ENCODE results near the gene ZNF182. TPM values are rescaled to one million over a fixed set of nuclear protein-coding genes. Genes with fewer than 3 reads are reported as not detected.

Gene ZNF182
- total and polyA plus RNA-seq, 9 of the 15 experiments (the other 6 are each of a cell fraction or from before 2014, with no cell fraction given), result 0.59 to 5.0 (median 3.9) TPM

DNA sequence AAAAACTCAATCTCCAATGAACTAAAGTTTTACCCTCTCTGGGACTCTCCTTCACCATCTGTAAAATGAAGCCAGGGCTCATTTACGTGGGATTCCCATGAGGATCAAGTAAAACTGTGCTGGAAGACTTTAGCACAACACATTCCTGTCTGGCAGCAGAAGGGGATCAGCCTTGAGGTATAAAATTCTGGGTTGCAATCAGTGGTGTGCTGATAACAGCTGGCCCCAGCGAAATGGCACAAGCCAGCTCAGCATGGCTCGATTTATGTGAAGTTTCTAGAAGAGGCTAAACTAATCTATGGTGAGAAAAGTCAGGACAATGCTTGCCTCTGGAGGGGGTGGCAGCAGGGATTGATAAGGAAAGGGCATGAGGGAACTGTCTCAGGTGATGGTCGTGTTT lies 39.3 kb upstream of the ZNF182 start:
- no peak for FAIRE-seq
- ChIA-PET CTCF (ENCODE audit: low intra/inter-chr PET ratio) (no interaction called here), POLR2A (no interaction called here)
- Histone ChIP-seq H3K27me3 (ENCODE audit: control insufficient read depth in 2 of 2, insufficient read depth in 2 of 2, low read length in 2 of 2) (no peaks in the 10 kb centered on the region; a peak in 1 of 5 replicates), H3K4me3 (no peak overlapping the region), H4K20me1 (replicated peaks; ENCODE audit: control insufficient read depth, insufficient read depth, low read length) (no peaks in the 10 kb centered on the region), H2AFZ (ENCODE audit: low read depth, low read length) (no peak overlapping the region), H3K4me1 (replicated peaks in 1 of 2; ENCODE audit: control insufficient read depth in 2 of 2, insufficient read depth in 2 of 2, low read length in 2 of 2) (no peaks in the 10 kb centered on the region; a peak in 1 of 5 replicates), H3K79me2 (ENCODE audit: control insufficient read depth, insufficient read depth, low read length) (no peaks in the 10 kb centered on the region), H3K9ac (ENCODE audit: insufficient read depth in 1 of 2, low read depth in 2 of 2, low read length in 2 of 2) (no peak overlapping the region), H3K4me2 (ENCODE audit: insufficient read depth, low read length) (no peak overlapping the region), H3K9me1 (ENCODE audit: control insufficient read depth, insufficient read depth, low read length) (no peaks in the 10 kb centered on the region), H3K9me3 (replicated peaks; ENCODE audit: control insufficient read depth, insufficient read depth, low read depth, low read length) (no peaks in the 10 kb centered on the region), H3K27ac (ENCODE audit: extremely low read depth, low read depth, low read length) (no peak overlapping the region), H3K36me3 (ENCODE audit: control insufficient read depth, insufficient read depth, low read length) (no peaks in the 10 kb centered on the region)
- intact Hi-C loops (cut with micrococcal nuclease) (no loop called here), in situ Hi-C loops (cut with MboI) (loop anchor here (25.0 kb wide), 1 partner anchor 531 kb away; no protein-coding TSS in a partner anchor)
- ATAC-seq, result no peak
- DNase-seq (ENCODE audit: extremely low read depth in 1 of 4, low spot score in 3 of 4), result no peak
- WGBS (ENCODE audit: insufficient coverage, low coverage, missing lambda C conversion rate), result 12% methylated on average over 4 of the region's 4 CpGs
- no TSS peak for BruUV-seq (replicated peaks)
- TF ChIP-seq PHF21A (IDR thresholded peaks at IDR 0.05; ENCODE audit: borderline replicate concordance, low read depth) (no peak), TRIM25 (IDR thresholded peaks at IDR 0.05; ENCODE audit: borderline replicate concordance) (no peak), MECOM (CRISPR knock-in tag; IDR thresholded peaks at IDR 0.05) (no peak), KHSRP (IDR thresholded peaks at IDR 0.05) (no peak), IRF9 (tag; IDR thresholded peaks at IDR 0.05) (no peak)

Data from K562 (cell line).